ENCODE measurements around the gene FIG4. TPM values are rescaled to one million over a fixed set of nuclear protein-coding genes. Genes with fewer than 3 reads are reported as not detected.
"Not testable (repeated sequence)": the region's sequence is repeated elsewhere in the genome, so short reads cannot be mapped to it uniquely, and the experiment has no call there.

Gene FIG4
- total RNA-seq, 1 experiment from 2014 or later, result 21.3 TPM

- TF ChIP-seq ZNF671 (CRISPR knock-in tag; IDR thresholded peaks at IDR 0.05) (peak; percentile 86; the same call in 1 of the 2 replicates), ZNF532 (CRISPR knock-in tag; IDR thresholded peaks at IDR 0.05; ENCODE audit: borderline replicate concordance) (peak; percentile 95; the same call in 1 of the 2 replicates), ZNF425 (CRISPR knock-in tag; conservative IDR thresholded peaks at IDR 0.05) (peak; percentile 32; the same call in 1 of the 2 replicates), TEAD1 (CRISPR knock-in tag; IDR thresholded peaks at IDR 0.05) (0 out of 2 replicates have a peak, but pooled peaks have one; percentile 43), MXD4 (CRISPR knock-in tag; IDR thresholded peaks at IDR 0.05; ENCODE audit: borderline replicate concordance) (peak; percentile 96), ZNF396 (CRISPR knock-in tag; IDR thresholded peaks at IDR 0.05; ENCODE audit: borderline replicate concordance) (peak; percentile 86), ZNF416 (CRISPR knock-in tag; IDR thresholded peaks at IDR 0.05) (0 out of 2 replicates have a peak, but pooled peaks have one; percentile 52), EMX1 (CRISPR knock-in tag; IDR thresholded peaks at IDR 0.05) (peak; percentile 88), ERG (CRISPR knock-in tag; IDR thresholded peaks at IDR 0.05) (0 out of 2 replicates have a peak, but pooled peaks have one; percentile 63), ZNF423 (CRISPR knock-in tag; IDR thresholded peaks at IDR 0.05) (peak; percentile 77), AR (CRISPR knock-in tag; IDR thresholded peaks at IDR 0.05) (peak; percentile 91), NFATC4 (CRISPR knock-in tag; IDR thresholded peaks at IDR 0.05) (peak; percentile 88), ZSCAN18 (CRISPR knock-in tag; IDR thresholded peaks at IDR 0.05) (peak; percentile 98), PRRX2 (CRISPR knock-in tag; IDR thresholded peaks at IDR 0.05) (peak; percentile 81)
- CTCF ChIA-PET, result interaction anchor here (1.2 to 1.3 kb wide), 2 partner anchors 72 to 184 kb away, joined by 3 to 4 read pairs; no protein-coding TSS in a partner anchor
- POLR2A ChIA-PET; H3K4me1 Mint-ChIP-seq; H3K4me3 Mint-ChIP-seq; DNase-seq (ENCODE audit: low spot score); H3K27me3 Mint-ChIP-seq (ENCODE audit: low read depth): not testable (repeated sequence)
- ATAC-seq, result peak; percentile 59
- H3K9me3 Mint-ChIP-seq, result peaks cover 31% of the 10 kb centered on the region
- H3K36me3 Mint-ChIP-seq, result peaks cover 16% of the 10 kb centered on the region
- H3K27ac Mint-ChIP-seq, result peak overlapping the region; percentile 98
Measured at GRCh38 chr6:109855476-109856040, 164.5 kb downstream of the FIG4 start.

Data from WTC11 (cell line).